GM04503 (cell line): ENCODE measurements around the gene FHIT.
"Not testable (repeated sequence)": the region's sequence is repeated elsewhere in the genome, so short reads cannot be mapped to it uniquely, and the experiment has no call there.

ENCODE experiments used
- DNase-seq: peaks from one replicate; pipeline ENCODE4 v3.0.0-alpha.2; 2012; ENCODE audit warnings: low read depth

FHIT gene

DNA sequence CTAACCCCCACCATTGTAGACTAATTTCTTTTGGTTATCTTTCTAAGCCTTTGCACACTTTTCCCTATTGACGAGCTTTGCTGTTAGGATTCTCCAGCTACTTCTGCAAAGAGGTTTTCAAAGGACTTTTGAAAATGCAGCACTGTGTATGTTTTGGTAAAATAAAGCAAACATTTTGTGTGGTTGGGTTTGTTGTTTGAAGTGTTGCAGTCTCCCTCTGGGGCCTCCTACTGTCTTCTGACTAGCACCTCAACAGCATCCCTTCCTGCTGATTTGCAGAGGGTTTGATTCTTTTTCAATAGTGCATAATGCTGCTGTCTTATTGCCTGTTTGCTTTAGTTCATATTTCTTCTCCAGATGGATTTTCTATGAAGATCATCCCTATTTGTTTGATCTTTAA, 1426.4 kb downstream of the FHIT start:
- no peak for DNase-seq

DNA sequence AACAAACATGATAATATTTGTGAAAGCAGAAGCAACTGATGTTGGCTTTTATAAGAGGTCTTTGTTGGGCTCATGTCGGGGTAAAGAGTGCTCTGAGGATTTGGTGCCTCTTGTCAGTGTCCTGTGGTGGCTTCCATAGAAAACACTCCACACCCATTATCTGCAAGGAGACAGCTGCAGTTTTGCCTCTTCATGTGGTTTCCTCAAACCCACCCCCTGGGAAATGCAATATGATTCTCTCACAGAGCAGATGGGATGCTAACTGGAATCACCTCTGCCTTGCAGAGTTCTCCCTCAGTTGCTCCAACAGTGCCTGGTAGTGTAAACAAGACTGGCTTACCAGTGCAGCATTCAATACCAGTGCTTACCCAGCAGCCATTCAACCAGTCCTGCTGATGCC, 1430.0 kb downstream of the FHIT start:
- no peak for DNase-seq

DNA sequence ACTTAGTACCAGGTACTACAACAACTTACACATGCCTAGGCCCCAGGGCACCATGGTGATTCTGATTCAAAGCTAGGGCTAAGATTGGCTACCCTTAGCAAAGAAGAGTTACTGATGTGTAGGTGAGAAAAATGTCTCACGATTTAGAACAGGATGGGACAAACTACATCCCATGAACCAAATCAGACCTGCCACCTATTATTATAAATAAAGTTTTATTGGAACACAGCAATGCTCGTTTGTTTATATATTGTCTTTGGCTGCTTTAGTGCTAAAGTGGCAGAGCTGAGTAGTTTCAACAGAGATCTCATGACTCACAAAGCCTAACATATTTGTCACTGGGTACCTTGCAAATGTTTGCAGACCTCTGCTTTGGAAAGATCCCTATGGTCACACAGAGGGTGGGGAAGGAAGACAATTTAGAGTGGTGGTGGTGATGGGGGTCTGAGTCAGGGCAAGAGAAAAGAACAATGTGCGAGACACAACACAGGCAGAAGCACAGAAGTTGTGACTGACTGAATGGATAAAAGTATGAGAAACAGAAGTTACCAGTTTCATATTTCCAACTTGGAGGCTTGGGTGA, 1430.8 kb downstream of the FHIT start:
- DNase-seq = no peak

DNA sequence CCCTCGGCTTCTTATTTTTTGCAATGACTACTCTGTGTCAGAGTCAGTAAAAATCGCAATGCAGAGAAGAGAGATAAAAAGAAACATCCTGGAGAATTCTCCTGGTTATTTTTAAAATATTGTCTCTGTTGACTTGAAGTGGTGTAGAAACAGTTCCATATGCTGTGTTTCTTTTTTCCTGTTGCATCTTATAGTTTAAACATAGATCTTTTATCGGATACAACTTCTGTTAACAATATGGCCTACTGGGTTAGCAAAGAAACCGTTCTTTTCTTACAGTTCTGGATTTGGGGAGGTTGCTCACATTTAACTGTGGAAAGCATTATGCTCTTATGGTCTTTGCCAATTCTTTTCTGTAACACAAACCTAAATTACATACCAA, 1432.3 kb downstream of the FHIT start:
- DNase-seq = no peak

DNA sequence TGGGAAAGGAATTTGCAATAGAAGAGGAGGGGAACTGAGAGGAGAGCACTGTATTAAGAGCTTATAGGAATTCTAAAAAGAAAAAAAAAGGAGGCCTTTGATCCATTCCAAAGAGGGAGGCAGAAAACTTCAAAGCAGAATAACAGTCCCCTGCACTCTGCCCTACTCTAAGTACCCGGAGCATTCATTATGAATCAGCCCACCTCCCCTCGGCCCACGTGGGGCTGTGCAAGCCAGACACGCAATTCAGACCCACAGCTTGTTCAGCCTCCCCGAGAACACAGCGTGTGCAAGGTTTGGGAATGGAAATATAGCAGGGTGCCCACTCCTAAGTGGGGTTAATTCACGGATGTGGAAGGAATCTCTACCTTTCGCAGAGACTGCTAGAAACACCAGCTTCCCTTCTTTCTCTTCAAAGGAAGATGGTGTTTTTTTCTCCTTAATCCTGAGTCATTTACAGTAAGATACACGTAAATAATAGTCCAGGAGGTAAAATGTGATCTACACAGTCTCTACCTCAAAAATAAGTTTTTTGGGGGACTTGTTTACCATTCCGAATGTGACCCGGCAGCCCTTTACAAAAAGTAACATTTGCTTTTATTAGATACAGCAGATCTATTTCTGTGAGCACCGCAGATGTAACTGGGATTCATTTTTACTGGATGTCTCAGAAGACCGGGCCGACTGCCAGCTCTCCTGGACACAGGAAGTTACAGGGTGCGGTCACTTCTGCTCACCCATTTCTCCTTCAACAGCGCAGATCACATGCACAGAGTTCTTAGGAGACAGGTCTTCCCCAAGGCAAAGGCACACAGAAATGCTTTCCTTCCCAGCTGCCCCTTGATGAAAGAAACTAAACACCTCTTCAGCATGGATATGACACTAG, 1433.0 kb downstream of the FHIT start:
- DNase-seq = peak; percentile 76

DNA sequence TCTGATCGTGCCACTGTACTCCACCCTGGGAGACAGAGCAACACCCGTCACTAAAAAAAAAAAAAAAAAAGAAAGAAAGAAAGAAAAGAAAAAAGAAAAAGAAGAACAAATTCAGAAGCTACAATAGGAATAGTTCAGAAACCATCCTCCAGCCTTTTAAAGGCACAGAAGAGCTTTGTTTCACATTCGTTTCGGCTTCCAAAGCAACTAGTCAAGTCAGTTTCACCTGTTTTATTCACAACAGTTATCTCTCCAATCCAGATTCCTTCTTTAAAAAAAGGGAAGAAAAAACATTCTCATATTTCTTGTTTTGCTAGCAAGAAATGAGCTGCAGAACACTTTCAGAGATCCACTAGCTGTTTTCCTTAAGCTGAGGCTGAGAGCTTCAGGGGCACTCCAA, 1433.7 kb downstream of the FHIT start:
- no peak for DNase-seq

DNA sequence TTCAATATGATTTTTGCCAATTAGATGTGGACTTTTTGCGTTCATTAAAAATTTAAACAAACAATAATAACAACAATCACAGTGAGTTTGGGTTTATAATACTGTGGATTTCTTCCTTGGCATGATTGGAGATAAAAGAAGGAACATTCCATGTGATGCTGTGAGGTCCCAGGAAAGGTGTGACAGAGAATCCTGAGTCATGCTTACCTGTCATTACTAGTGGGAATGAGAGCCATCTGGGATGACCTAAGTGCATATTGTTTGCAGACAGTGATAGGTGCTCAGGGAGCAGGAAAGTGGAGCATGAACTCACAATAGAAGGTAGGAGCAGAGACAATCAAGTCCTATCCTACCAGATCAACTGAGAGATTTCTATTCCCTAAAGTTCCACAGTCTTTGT, 1434.9 kb downstream of the FHIT start:
- DNase-seq = no peak

DNA sequence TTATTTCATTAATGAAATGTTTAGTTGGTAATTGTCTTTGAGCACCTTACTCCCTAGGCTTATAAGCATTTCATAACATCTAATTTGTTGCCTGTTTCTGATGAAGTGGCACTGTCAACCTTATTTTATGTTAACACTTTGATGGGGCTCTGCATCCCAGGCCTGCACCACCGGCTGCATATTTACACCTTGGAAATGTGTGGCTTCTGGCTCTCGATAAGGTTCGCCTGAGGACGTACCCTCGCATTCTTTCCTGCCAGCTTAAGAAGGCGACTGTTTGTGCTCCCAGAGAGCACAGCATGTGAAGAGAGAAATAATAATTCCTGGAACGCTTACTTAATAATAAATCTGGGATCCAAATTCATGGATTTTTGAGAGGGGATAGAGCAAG, 1438.1 kb downstream of the FHIT start:
- no peak for DNase-seq

DNA sequence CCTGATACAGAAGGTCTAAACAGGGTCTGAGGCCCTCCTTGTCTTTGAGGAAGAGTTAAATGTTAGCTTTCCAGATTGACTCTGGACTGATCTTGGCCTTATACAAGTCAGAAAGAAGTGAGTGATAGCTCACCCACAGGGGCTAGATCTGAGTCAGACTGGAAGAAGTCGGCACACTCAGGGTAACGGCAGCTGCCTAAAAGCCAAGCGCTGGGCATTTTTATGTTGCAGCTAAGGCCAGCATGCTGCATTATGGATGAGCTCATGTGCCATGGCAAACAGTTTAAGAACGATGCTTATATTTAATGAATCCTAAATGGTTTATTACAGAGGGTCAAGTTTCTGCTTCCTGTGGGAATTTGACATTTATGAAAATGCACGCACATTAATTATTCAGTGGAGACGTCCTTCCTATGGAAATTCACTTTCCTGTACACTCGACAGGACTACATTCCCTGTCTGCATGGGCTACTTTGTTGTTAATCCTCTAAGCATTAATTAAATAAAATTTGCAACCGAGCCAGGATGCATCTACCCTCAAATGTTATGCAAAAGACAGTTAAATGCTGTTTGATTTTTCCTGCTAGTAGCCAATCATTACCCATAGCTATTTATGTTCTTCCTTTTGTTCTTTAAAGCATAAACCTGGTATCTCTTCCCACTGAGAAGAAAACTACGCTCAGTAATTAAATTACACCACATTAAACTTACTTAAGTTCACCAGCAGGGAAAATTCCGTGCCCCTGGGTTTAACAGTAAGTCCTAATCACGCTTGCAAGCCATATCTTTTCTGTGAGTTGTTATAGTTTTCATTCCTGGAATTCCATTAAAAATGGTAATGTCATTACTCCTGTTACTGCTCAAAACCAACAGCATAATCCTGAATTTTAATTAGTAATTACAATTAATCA, 1438.8 kb downstream of the FHIT start:
- DNase-seq = no peak

DNA sequence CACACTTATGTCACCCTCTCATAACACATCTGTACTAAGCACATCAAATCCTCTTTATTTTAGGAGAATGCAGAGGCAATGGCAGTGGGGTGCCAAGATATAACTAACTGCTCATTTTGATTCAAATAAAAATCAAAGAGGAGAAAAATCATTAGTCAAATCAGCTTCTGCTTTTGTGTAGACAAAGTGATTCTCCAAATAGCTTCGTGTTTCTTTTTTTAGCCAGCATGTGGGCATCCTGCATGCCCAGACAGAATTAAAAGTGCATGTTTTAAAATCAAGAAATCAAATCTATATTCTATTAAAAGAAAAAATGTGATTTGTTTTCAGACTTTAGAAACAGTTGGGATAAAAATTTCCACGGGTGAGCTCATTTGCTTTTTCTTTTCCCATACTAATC, 1440.1 kb downstream of the FHIT start:
- DNase-seq = no peak

DNA sequence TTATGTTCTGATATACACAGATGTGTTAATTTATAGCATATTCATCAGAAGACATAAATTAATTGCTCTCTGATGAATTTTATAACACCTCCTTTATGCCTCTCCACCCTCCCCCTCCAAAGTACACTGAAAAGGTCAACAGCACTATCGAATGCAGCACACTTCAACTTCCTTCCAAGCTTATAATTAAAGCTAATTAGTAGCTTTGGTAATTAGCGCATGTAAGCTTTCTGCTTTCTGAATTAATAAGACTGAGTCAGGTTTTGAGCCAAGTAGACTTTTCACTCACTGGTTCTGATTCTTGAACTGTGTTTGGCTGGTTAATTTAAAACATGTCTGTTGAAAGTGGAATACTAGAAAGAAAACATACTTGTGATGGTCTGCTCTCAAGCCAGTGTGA, 1440.6 kb downstream of the FHIT start:
- no peak for DNase-seq

DNA sequence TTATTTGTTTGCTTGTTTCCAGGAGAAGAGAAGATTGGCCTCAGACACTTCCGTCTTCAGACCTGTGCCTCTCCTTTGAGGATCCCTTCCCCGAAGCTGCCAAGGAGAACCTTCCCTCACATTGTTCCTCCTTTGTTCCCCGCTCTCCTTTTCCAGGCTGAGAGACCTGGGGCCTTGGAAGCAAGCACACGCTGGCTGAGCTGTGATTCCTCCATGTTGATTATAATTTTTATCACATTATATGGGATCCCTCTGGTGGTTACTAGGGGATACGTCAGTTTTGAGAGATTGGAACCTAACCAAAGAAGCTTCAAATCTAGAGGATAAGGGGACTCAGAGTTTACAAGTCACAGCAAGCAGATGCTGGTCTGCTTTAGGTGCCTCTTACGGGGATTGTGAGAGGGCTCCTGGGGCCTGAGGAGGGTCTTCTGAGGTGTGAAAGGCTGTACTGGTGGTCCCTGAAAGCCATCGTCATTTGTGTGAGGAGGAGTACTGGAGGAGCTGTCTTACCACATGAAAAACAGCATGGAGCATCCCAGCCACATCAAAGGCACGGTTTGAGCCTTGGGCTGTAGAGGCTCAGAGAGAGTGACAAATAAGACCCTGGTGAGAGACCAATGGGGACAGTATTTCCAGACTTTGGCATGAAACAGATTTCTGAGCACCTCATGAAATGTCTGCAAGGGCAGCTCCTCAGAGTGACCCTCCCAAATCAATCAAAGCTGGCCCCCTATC, 1441.4 kb downstream of the FHIT start:
- DNase-seq = no peak

DNA sequence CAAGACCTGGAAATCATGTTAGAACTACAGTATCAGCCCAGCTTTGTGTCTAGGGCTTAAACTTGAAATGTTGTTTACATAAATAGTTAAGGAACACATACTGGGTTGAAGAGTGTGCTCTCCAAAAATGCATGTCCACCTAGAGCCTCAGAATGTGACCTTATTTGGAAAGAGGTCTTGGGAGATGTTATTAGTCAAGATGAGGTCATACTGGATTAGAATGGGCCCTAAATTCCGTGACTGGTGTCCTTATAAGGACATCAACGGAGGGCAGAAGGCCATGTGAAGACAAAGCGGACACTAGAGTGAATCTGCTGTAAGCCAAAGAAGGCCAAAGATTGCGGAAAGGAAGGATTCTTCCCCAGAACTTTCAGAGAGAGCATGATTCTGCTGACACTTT, 1442.2 kb downstream of the FHIT start:
- no peak for DNase-seq

DNA sequence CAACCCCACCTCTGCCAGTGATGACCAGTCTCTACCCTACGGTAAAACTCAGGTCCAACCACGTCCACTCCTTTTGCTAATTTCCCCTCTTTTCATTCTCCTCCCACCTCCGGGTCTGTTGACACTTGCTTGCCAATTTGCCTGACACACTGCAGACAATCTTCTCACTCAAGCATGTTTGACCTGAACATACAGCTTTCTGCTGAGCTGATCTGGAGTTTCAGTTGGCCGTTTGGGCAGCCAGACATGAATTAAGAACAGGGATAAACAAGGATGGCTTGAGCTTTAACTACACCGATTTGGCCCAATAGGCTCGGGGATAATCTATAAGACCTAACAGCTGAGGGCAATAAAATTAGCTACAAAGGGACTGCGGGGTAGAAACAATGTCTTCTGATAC, 1442.8 kb downstream of the FHIT start:
- DNase-seq = no peak

DNA sequence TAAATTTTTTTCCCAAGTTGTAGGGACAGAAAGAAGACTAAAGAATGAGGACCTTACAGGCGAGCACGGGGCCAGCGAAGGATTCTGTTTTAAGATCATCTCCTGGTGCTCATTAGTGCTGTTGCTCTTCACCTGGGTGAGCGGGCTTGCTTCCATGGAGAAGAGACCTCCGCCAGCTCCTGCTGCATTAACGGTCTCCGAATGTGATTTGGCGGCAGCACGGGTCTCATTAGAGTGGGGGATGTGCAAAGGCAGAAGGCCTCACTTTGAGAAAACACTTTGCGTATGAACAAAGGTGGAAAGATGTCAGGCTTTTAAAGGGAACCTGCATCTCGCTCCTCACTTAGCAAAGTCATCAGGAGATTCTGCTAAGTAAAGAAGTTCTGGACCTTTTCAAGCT, 1448.0 kb downstream of the FHIT start:
- DNase-seq = no peak

DNA sequence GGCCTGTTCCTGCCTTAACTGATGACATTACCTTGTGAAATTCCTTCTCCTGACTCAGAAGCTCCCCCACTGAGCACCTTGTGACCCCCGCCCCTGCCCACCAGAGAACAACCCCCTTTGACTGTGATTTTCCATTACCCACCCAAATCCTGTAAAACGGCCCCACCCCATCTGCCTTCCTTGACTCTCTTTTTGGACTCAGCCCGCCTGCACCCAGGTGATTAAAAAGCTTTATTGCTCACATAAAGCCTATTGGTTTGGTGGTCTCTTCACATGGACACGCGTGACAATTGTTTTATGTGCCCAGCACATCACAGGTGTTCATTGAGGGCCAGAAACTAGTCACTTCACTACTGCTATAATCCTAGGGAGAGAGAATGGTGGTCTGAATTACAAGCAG, 1448.8 kb downstream of the FHIT start:
- DNase-seq = not testable (repeated sequence)

DNA sequence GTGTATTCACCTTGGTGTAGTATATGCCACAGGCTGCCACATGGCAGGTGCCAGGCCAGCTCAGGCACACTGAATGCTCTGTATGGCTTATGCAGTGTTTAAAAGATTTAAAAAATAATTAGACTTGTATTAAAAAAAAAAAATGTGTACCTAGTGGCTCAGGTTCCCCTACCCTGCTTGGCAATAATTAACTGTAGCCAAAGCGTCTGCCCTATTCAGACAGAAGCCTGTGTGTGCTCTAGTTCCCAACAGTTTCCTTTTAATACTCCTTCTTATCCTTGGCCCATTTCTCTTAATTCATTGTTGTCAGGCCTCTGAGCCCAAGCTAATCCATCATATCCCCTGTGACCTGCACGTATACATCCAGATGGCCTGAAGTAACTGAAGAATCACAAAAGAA, 1449.2 kb downstream of the FHIT start:
- no peak for DNase-seq

DNA sequence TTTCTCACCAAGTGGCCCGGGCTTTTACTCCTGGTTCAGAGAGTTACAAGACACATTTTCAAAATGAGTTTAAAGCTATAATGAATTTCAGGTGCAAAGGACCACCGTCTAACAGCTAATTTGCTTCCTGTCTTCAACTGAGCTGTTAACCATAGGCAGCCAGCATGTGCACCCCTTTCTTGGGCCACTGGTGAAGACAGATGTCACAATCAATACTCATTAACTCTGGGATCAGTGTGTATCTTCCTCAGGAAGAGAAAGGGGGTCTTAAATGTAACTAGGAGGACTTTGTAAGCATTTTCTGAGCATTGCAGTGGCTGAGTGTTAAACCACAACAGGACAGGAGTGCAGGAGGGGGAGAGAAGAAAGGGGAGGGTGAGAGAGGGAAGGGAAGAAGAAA, 1450.8 kb downstream of the FHIT start:
- no peak for DNase-seq

DNA sequence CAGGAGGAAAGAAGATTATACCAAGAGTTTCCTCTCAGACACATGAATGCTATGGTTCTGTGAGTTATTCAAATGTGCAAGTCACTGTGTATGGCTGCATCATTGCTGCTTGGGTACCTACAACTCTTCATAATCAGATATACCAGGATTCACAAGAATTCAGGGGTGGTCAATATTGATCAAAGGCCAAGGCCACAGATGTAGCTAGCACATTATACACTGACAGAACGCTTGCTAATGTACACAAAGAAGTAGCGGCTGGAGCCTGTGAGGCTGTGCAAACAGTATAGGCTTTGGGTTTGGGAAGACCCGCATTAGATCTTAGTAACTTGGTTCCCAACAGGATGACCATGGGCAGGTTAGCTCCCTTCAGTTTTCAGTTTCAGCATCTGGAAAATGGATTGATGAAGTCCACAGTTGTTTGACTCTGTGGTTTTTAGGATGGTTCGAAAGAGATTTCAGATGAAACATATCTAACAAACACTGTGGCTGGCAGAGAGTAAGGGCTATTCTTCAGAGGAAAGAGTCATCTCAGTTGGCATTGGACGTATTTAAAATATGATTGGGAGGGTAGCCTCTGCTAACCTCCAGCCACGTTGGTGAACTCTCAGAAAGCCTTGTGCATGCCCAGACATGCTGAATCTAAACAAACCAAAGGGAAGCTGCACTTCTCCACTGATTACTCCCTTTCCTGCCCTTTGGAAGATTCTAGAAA, 1452.7 kb downstream of the FHIT start:
- DNase-seq = no peak

DNA sequence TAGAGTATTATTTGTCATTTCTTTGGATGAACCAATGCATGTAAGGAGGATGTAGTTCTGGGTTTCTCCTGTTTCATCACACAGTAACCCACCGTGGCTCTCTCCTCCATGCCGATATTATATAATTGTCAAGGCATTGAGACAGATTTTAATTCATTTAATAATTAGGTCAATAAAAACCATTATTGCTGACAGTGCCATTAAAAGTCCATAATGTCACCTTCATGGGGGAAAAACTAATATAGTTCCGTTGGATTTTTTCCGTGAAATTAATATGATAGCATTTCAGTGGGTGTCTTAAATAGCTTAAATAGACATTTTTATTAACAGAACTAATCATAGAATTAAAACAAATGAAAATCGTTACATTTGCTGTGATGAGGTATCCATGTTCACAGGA, 1453.7 kb downstream of the FHIT start:
- no peak for DNase-seq

DNA sequence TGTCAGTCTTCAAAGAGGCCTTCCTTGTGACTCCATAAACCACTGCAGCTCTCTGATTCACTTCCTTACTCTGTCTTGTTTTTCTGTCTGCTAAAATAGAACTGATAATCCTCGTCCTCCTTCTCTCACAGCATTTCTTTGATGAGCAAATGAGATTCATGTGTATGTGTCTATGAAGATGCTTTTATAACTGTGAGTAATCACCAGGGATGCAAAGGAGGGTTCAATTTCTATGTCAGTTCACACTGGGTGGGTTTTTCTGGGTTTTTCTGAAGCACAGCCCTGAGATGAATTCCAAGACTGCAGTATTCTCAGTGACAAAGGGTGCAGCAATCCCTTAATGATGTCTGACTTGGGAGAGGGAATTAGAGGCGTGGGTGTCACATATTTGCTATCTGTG, 1454.8 kb downstream of the FHIT start:
- DNase-seq = no peak

DNA sequence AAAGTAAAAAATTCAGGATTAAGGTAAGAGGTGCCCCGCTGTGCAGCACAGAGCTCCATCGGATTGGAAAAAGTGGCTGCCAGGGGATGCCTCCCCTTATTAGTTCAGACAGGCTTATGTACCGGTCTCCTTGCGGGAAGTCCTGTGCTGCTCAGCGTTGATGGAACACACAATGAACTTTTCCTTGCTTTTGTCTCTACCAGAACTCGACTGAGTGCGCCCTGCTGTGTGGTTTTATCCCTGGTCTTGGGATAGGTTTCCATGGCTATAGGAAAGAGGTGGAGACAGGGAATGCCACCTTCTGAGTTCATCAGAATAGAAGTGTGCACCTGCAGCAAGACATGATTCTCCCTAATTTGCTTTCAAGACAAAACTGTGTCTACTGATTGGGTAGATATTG, 1455.5 kb downstream of the FHIT start:
- no peak for DNase-seq
